HG03175 (cell line): Measurements from ENCODE around the gene MGLL.

Experiments
- ATAC-seq: cut with Tn5 transposase; IDR thresholded peaks from one replicate; pipeline ENCODE4 v1.9.1; 2021; ENCODE audit warnings: mild to moderate bottlenecking, moderate library complexity; ENCODE audit not compliant: unreplicated experiment

The MGLL gene

DNA sequence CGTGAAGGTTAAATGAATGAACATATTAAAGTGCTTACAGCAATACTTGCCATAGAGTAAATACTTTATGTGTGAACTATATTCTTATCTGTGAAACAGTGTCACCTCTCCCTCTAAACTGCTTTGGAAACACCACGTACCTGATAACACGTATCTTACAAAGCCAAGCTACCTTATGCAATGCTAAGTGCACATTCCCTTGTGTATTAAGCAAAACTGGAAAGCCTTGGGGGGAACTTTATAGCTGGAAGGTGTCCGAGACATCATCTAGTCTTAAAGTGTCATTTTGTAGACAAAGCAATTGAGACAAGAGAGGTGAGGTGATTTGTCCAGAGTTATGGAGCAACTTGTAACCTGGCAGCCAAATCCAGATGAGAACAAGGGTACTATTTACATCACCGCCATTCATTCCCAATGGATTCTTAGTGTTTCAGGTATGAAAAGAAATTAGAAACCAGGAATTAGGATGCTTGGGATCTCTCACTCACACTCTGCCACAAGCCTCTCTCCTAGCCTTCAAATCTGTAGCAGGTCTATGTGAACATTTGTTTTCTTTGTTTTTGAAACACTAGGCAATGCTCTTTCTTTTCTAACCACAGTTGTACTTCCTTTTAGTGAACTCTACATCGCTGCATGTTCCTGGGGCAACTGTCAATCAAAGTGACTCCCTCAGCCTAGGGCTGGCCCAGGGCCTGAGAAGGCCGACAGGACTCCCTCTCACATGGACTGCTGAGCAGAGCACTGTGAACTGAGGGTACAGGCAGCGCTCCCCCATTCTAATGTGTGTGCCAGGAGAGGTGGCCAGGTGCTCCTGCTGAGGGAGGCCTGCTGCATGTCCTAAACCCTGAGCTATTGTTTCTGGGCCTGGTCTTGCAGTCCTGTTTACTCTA, 13.9 kb upstream of the MGLL start:
- ATAC-seq, result peak; percentile 63

DNA sequence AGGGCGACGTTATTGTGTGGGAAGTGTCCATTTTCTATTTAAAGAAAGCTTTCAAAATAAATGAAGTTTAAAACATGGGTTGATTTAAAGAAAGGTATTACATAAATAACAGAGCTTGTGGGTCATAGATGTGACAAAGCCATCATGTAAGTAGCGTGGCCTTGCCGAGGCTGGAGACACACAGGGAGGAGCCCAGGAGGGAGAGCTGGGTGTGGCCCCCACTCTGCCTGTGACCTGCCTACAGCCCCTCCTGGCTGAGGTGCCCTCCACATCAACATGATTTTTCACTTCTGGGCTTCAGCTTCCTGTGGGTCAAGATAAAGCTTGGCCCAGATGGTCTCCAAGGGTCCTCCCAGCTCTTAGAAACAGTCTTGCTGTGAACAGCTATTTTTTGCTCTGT, 12.5 kb upstream of the MGLL start:
- peak; percentile 11 for ATAC-seq

DNA sequence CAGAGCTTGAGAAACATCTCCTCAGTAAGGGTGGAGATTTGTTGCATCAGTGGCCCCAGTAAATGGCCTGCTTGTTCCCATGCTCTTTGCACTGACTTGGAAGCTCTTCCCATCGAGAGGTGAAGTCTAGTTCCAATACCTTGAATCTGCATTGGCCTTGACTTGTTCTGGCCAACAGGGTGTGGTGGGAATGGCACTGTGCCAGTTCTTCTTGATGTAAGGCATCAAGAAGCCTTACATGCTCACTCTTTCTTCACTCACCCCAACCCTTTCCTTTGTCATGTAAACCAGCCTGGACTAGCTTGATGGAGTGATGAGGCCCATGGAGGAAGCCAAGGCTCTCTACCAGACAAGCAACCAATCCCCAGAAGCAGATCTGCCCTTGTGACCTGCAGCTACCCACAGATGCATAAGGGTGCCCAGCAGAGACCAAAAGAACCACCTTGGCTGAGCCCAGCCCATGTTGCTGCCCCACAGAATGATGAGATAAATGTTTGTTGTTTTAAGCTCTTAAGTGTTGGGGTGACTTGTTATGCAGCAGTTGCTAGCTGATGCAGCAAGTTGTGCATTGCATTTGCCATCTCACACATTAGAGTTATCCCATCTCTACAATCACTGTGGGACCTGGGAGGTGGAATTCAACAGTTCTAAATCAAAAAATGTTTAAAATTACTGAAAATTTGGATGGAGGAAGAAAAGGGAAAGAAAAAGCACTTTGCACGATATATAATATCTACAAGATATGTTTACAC, 11.1 kb upstream of the MGLL start:
- ATAC-seq, result no peak

DNA sequence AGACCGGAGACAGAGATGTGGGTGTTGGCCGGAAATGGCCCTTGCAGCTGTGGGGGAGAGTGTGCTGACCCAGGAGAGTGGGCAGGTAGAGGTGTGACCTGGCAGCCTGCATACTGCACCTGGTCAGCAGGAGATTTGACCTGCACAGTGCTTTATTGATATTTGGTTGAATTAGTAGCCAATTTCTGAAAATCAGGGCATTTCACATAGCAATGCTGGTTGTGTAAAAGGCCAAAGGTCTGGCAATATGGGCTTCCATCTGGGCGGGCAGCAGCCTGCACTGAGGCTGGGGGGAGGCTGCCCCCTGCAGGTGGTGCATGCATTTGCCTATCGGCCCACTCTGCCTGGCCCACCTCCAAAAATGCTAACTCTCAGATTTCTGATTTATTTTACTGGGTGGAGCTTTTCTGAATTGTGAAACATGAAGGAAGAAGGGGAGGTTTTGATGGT, 9.4 kb upstream of the MGLL start:
- no peak for ATAC-seq

DNA sequence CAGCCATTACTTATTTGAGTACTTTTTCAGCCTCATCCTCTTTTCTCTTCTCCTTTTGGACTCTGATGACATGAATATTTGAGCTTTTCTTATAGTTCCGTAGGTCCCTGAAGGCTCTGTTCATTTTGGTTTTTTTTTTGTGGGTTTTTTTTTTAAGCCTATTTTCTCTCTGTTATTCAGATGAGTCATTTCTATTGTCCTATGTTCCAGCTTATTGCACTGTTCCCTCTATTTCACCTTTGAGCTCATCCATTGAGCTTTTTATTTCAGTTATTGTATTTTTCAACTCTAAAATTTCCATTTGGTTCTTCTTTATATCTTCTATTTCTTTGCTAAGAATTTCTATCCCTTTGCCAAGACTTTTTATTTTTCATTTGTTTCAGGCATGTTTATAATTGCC, 7.2 kb upstream of the MGLL start:
- no peak for ATAC-seq

DNA sequence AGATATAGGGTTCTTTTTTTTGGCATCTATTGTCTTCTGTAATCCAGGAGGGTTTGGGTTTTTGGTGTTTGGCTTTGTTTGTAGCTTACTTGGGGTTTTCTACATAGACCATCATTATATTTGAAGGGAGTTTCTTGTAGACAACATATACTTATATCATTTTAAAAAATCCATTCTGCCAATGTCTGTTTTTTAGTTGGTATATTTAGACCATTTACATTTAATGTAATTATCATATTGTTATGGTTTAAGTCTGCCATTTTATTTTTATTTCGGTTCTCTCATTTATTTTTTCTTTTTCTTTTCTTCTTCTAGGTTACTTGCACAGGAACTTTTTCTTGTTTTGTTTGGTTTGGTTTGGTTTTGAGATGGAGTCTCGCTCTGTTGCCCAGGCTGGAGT, 5.5 kb upstream of the MGLL start:
- ATAC-seq, result no peak

DNA sequence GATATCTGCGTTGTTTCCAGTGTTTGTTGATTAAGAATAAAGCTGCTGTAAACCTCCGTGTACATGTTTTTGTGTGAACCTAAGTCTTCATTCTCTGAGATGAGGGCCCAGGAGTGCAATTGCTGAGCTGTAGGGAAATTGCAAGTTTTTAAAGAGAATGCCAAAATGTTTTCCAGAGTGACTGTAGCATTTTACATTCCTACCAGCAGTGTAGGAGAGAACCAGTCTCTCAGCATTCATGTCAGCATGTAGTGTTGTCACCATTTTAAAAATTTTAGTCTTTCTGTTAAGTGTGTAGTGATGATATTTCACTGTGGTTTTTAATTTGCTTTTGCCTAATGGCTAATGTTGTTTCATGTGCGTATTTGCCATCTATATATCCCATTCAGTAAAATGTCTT, 3.4 kb upstream of the MGLL start:
- ATAC-seq, result no peak

DNA sequence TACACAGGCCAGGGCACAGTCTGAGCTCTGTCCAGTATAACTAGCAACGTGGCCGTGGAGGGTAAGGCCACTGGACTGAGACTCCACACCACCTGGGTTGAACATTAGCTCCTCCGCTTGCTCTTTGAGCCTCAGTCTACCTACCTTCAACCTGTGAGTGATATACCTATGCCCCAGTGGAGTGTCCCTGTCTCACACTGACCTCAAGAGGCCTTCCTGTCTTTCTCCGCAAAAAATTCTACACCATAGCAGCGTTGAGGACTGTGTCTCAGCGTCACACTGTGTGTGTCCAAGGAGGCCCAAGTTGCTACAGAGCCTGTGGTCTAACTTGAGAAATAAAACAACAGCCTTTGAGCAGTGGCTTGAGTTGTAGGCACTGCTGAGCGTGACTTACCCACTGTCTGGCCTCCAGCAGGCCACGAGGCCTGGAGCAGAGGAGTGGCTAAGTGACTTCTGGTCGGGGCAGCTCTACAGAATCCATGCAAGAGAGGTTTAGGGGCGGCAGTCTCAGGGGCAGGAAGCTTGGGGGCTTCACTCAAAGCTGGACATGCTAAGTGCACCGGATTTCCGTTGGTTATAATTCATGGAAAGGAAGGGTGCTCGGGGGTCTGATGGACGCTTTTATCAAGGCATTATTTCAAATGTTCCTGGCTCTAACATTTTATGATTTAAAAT, 2.0 kb upstream of the MGLL start:
- no peak for ATAC-seq

DNA sequence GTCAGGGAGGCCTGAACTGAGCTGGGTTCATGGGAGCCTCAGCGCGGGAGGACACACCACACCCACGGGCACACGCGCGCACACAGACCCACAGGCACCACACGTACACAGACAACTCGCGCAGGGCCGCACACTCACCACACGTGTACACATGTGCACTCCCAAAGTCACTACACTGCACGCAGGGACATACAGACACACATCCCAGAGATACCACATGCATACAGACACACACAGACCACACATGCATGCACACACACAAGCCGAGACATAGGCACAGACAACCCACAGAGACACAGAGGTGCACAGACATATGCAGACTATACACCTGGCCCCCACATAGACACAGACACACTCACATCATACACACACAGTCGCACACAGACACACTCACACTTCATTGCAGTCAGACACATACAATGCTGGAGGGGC, 1.1 kb upstream of the MGLL start:
- ATAC-seq, result no peak

DNA sequence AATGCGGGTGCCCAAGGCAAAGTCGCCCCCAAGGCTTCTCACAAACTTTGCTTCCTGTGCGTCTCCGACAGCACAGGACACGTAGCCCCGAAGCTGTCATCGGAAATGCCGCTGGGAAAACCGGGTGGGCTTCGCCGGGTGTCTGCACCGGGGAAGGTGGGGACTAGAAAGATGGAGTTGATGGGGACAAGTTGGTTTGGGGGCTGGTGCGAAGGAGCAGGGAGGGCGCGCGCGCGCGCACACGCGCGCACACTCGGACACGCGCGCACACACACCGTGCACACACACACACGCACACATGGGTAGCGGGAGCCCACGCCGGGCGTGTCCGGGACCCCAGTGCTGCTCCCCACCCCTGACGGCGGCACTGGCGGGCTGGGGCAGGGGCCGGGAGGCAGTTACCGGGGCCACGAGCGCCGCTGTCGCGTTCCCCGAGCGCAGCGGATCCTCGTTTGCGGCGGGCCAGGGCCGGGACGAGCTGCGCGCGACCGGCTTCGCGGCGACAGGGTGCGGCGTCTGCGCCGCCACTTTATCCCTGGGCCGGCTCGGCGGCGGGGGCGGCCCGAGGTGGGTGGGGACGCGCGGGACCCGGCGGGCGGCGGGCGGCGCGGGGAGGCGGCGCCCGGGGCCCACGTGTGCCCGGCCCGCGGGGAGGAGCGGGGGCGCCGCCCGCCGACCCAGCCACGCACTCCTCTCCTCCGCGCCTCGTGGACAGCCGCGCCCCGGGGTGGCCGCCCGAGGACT, 539 bp upstream of the MGLL start:
- peak; percentile 37 for ATAC-seq

DNA sequence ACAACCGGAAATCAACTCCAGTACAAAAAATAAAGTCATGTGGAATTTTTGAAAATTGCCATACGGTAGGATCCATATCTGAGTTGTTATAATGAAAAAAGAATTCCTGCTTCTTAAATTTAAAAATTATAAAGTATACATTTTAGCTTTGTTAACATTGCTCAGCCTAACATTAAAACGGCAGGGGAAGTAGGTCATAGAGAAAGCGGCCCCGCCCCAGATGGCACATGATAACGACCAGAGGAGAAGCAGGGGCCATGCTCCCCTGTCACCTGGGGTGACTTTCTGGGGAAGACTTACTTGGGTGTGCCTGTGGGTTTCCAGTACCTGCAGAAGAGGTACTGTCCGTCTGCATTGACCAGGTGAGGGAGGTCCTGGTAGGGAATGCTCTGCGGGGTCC, 921 bp downstream of the MGLL start:
- no peak for ATAC-seq

DNA sequence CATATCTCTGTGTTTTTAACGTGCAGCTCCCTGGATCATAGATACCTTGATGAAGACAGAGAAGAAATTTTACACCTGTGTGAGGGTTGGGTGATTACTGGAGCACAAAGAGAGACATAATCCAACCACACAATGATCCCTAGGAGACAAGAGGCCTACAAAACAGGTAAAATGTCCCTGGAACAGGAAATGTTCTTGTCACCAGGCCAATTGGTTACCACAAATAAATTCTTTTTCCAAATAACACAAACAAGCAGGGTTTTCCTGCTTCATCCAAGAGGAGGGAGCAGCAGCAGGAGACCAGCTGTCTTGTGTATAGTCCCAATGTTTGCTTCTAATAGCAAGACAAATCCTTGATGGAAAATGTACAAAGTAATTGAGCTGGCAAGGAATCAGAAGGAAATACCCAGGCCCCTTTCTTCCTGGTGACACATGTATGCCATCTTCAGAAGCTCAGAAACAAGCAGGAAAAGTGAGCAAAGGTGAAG, 1.4 kb downstream of the MGLL start:
- ATAC-seq, result no peak

DNA sequence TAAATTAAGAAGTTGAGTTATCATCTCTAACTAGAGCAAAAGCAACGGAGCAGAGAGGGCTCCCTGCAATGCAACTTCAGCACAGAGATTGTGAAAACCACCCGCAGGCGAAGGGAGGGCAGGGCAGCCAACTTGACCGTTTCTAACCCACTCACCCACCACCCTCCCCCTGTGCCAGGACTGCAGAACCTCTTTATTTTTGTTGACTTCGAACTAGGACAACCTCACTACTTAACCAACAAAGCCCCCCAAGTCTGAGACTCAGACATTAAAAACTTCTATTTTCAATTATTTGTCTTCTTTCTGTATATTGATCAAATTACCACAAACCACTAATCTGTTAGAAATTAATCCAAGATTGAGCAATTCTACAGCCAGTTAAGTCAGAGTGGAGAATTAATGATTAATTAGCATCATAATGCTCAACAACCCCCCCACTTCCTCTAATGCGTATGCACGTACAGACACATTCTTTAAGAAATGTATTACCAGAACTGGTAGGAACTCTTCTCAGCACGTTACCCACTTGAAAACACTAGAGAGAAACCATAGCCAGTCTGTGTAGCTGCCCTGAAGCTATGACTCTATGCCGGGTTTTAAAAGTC, 2.0 kb downstream of the MGLL start:
- ATAC-seq, result peak; percentile 53

DNA sequence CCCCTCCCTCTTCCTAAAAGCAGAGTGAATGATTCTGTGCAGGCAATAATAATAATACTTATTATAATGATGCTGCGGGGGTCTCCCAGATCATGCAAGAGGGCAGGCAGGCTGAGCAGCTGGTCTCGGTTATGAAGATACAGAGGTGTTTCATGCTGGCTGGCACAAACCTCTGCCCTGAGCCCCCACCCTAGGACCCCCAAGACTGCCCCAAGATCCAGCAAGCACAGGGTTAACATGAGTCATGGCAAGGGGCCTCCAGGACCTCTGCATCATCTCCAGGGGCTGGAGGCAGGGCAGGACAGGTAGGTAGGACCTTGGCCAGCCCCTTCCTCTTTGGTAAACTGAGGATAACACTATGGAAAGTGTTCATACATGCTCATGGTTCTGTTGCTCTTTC, 2.7 kb downstream of the MGLL start:
- no peak for ATAC-seq

DNA sequence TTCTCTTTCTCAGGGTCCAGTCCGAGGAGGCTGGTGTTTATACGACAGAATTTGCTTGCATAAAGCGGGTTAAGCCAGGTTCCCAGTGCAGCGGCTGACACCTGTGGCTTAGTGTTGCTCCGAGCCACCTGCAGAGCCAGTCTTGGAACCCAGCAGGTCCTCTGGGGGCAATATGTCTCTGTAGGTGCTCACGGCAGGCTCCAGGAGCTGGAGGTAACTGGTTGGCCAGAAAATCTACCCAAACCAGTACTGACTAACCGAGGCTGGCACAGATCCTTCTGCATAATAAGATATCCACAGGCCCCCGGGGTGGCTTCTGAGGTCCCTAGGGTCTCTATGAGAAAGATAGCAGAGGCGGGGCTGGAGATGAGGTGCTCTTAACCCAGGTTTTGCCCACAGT, 3.2 kb downstream of the MGLL start:
- no peak for ATAC-seq

DNA sequence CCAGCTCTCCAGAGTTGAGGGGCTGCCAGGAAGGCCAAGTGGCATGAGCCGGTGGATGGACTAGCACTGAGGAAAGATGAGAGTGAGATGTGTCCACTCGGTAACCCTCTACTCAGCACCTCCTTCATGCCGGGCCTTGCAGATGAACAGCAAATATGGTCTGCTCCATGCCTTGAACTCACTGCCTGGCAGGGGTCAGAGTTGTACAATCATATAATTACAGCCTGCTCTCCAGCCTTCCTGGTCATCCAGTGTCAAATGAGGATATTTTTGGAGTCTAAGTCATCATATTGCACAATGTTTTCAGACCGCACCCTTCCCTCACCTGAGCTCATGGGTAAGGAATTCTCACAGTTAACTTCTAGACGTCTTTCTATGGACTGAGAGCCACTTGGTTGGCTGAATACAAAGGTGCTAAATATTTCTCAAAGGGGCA, 4.9 kb downstream of the MGLL start:
- no peak for ATAC-seq

DNA sequence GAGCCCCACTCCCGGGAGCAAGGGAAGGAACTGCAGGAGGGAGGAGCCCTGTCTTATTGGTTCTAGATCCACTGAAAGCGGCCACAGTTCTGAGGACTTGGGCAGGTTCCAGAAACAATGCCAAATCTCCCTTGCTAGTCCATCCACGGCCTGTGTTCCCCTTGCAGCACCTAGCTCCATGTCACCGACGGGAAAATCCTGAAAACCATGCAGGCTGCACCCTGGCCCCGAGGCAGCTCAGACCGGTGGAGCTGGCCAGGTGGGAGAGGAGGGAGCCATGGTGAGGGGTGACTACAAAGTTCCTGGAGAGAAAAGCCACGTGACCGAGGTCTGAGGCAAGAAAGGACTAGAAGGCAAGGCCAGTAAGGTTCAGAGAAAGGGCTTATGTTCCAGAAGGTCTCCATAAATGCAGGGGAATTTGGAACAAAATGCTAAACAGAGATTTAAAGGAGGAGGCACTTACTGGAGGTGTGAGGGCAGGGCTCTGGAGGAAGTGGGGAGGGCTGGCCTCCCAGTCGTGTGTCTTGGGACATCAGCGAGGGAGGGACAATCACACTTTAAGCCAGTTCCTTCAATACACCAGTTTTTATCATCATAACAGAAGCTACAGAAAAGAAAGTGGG, 5.4 kb downstream of the MGLL start:
- ATAC-seq, result no peak

DNA sequence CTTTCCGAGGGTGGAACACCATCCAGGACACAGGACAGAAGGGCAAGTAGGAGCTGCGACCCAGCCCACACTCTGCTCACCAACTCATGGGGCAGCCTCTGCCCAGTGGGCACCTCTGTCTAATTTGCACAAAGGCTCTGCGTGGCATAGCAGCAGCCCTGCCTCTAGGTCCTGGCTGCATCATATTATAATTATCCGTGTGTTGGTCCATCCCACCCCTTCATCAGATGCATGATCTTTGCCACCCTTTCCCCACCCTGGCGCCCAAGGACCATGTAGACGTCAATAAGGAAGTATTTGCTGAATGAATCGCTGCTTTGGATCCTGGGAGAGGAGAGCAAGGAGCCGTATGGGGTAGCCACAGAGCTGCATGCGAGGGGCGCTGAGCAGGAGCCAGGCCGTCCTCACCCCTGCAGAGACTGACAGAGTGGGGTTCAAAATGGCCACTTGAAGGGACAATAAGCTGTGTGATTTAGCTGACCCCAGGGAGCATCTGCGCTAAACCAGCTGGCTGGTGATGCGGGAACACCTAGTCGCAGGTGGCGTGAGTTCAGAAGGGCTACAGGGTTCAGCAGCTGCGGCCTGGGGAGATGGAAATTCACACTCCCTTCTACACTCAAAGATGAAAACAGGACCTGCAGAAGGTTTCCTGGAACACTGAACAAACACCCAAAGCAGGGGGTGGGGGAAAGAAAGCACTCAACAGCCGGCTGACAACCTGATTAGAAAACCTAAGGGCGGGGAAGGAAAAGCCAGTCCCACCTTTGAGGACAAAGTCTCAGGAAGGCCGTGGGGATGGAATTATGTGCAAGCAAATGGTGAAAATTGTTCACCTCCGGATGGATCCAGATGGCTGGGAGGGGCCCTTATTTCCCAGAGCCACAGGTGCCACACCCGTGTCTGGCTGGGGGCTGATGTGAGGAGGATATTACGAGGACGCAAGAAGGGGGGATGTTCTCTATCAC, 6.4 kb downstream of the MGLL start:
- ATAC-seq, result no peak

DNA sequence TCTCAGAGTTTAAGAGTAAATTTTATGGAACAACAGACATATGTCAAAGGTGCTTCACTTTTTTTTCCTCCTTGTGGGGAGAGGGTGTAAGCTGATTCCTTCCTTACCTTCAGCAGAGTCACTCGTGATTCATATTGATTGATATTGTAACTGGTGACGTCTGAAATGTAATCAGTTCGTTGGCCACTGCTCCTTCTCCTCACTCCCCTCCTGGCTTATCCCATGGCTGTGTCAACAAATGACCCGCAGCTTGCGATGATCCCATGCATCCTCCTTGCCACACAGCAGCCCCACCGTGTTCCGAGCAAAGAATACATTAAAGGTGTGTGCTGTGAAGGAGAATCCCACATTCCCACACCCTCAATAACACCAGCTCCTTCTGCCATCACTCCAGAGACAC, 7.3 kb downstream of the MGLL start:
- ATAC-seq, result no peak
